ENCODE results near the gene SLC35F1. TPM values are rescaled to one million over a fixed set of nuclear protein-coding genes. Genes with fewer than 3 reads are reported as not detected.

Gene SLC35F1
- total RNA-seq, 1 donor from 2014 or later = 0.23 TPM

DNA sequence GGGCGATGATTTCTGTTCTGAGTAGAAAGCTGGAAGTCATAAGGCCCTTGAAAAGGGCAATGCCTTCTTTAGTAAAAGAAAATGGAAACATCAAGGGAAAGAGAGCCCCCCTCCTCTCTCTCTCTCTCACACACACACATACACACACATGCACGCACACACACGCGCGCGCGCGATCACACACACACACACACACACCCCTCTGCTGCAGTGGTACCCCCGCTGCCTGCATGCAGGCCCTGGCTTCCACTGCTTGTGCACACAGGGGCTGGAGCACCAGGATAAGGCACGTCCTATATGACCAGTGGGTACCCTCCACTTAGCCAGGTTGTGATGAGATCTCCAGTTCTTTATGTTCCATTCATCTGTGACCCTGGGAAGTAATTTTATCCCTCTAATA is 300.9 kb downstream of the SLC35F1 start:
- no peak overlapping the region for H3K27ac Mint-ChIP-seq (ENCODE audit: unreplicated experiment)
- peaks cover 4% of the 10 kb centered on the region for H3K27me3 Mint-ChIP-seq (ENCODE audit: unreplicated experiment)
- H3K36me3 Mint-ChIP-seq (ENCODE audit: low read depth, unreplicated experiment) = no peaks in the 10 kb centered on the region
- H3K4me1 Mint-ChIP-seq (ENCODE audit: unreplicated experiment) = peaks cover 7% of the 10 kb centered on the region
- H3K9me3 Mint-ChIP-seq (ENCODE audit: unreplicated experiment) = no peaks in the 10 kb centered on the region
- no peak overlapping the region for H3K4me3 Mint-ChIP-seq (ENCODE audit: unreplicated experiment)
- no peak for TF ChIP-seq CTCF (IDR thresholded peaks at IDR 0.05; ENCODE audit: unreplicated experiment)
- no peak for DNase-seq (ENCODE audit: low spot score)

GRCh38 chr6:118212451-118213173 is 305.5 kb downstream of the SLC35F1 start:
- DNase-seq (ENCODE audit: low spot score) = no peak
- H3K9me3 Mint-ChIP-seq (ENCODE audit: unreplicated experiment) = no peaks in the 10 kb centered on the region
- no peak overlapping the region for H3K27ac Mint-ChIP-seq (ENCODE audit: unreplicated experiment)
- no peak overlapping the region for H3K4me3 Mint-ChIP-seq (ENCODE audit: unreplicated experiment)
- no peaks in the 10 kb centered on the region for H3K4me1 Mint-ChIP-seq (ENCODE audit: unreplicated experiment)
- peaks cover 1% of the 10 kb centered on the region for H3K27me3 Mint-ChIP-seq (ENCODE audit: unreplicated experiment)
- H3K36me3 Mint-ChIP-seq (ENCODE audit: low read depth, unreplicated experiment) = no peaks in the 10 kb centered on the region
- no peak for TF ChIP-seq CTCF (IDR thresholded peaks at IDR 0.05; ENCODE audit: unreplicated experiment)

GRCh38 chr6:118215269-118215668 is 308.2 kb downstream of the SLC35F1 start:
- no peak for TF ChIP-seq CTCF (IDR thresholded peaks at IDR 0.05; ENCODE audit: unreplicated experiment)
- Mint-ChIP-seq H3K4me1 (ENCODE audit: unreplicated experiment) (no peaks in the 10 kb centered on the region), H3K27ac (ENCODE audit: unreplicated experiment) (no peak overlapping the region)

GRCh38 chr6:118216751-118217150 is 309.7 kb downstream of the SLC35F1 start:
- H3K4me3 Mint-ChIP-seq (ENCODE audit: unreplicated experiment) = no peak overlapping the region
- no peaks in the 10 kb centered on the region for H3K27me3 Mint-ChIP-seq (ENCODE audit: unreplicated experiment)
- no peak overlapping the region for H3K27ac Mint-ChIP-seq (ENCODE audit: unreplicated experiment)

More at GRCh38 chr6:118215269-118215668, 308.2 kb downstream of the SLC35F1 start:
- Mint-ChIP-seq H3K9me3 (ENCODE audit: unreplicated experiment) (no peaks in the 10 kb centered on the region), H3K36me3 (ENCODE audit: low read depth, unreplicated experiment) (no peaks in the 10 kb centered on the region), H3K27me3 (ENCODE audit: unreplicated experiment) (no peaks in the 10 kb centered on the region), H3K4me3 (ENCODE audit: unreplicated experiment) (no peak overlapping the region)
- DNase-seq (ENCODE audit: low spot score) = no peak

More at GRCh38 chr6:118216751-118217150, 309.7 kb downstream of the SLC35F1 start:
- TF ChIP-seq CTCF (IDR thresholded peaks at IDR 0.05; ENCODE audit: unreplicated experiment) = no peak
- Mint-ChIP-seq H3K4me1 (ENCODE audit: unreplicated experiment) (no peaks in the 10 kb centered on the region), H3K36me3 (ENCODE audit: low read depth, unreplicated experiment) (no peaks in the 10 kb centered on the region), H3K9me3 (ENCODE audit: unreplicated experiment) (no peaks in the 10 kb centered on the region)
- DNase-seq (ENCODE audit: low spot score) = no peak
